ENCODE results near the gene ROR2. TPM values are rescaled to one million over a fixed set of nuclear protein-coding genes. Genes with fewer than 3 reads are reported as not detected.

ROR2 gene
- total and polyA plus RNA-seq, 2 of the 8 experiments (the other 6 are each of a cell fraction or from before 2014, with no cell fraction given) = 2.7 to 4.3 TPM

DNA sequence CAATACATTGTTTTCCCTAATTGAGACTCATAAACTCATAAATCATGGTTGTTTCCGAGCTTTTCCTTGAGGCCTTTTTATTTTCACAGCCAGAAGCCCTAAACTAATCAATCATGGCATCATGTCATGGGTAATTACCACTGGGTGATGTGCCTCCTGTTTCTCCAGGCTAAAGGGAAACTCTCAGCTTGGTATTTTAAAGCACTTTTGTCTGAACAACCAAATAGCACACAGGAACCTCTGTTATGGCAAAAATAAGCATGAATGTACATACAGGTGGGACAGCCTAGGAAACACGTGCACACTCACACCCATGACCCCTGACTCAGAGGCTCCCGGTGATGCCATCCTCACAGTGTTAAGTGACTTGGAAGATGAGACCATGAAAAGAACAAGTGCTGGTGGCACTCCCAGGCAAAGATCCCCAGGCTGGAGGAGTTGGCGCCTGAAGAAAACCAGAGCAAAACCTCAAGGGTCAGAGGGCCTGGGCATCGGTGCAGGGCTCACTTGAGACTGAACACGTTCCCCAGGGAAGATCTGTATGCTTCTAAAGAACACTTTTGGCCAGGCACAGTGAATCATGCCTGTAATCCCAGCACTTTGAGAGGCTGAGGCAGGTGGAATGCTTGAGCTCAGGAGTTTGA is 154.3 kb downstream of the ROR2 start:
- no peak overlapping the region for H3K18ac ChIP-seq (ENCODE audit: extremely low read depth, low read length)
- H4K5ac ChIP-seq (ENCODE audit: insufficient read length, low read depth, low read length) = no peak overlapping the region
- ChIA-PET POLR2A (ENCODE audit: partially characterized antibody) (no interaction called here), CTCF (ENCODE audit: partially characterized antibody) (interaction anchor here (0.8 to 3.6 kb wide), 3 partner anchors 13 to 37 kb away, joined by 3 to 13 read pairs (median 6); no protein-coding TSS in a partner anchor)
- no peak overlapping the region for H2AFZ ChIP-seq (ENCODE audit: low read length)
- H3K36me3 ChIP-seq (ENCODE audit: control insufficient read depth in 2 of 4, insufficient read depth in 4 of 4, low read length in 3 of 4) = no peaks in the 10 kb centered on the region
- no peak overlapping the region for H2BK12ac ChIP-seq (ENCODE audit: low read depth, low read length)
- H3K56ac ChIP-seq (replicated peaks; ENCODE audit: insufficient read length, low read depth, low read length) = no peak overlapping the region
- no peaks in the 10 kb centered on the region for H3K4me1 ChIP-seq (replicated peaks in 1 of 4; ENCODE audit: control insufficient read depth in 3 of 4, insufficient read depth in 4 of 4, low read length in 3 of 4)
- no peak for FAIRE-seq
- no peak overlapping the region for H2BK5ac ChIP-seq (ENCODE audit: low read depth, low read length)
- no peak overlapping the region for H3K14ac ChIP-seq (ENCODE audit: insufficient read length)
- H3K4ac ChIP-seq (replicated peaks; ENCODE audit: insufficient read length, low read depth, low read length) = no peak overlapping the region
- H3K79me2 ChIP-seq (ENCODE audit: control insufficient read depth in 1 of 2, insufficient read depth in 2 of 2, low read length in 2 of 2) = no peaks in the 10 kb centered on the region
- no peaks in the 10 kb centered on the region for H4K20me1 ChIP-seq (replicated peaks in 1 of 2; ENCODE audit: control insufficient read depth in 1 of 2, insufficient read depth in 2 of 2, low read length in 2 of 2)
- H4K8ac ChIP-seq (ENCODE audit: extremely low read depth, insufficient read depth, low read length) = peak overlapping the region; percentile 84; the same call in 1 of the 2 replicates
- no peak overlapping the region for H3K23ac ChIP-seq (ENCODE audit: insufficient read length)
- no peaks in the 10 kb centered on the region for H3K23me2 ChIP-seq (ENCODE audit: low read depth, low read length)
- H3K79me1 ChIP-seq (ENCODE audit: low read depth, low read length) = no peaks in the 10 kb centered on the region; the same call in 1 of the 2 replicates
- H3K4me2 ChIP-seq (ENCODE audit: insufficient read depth in 1 of 2, low read depth in 2 of 2, low read length in 2 of 2) = no peak overlapping the region
- H4K91ac ChIP-seq (replicated peaks; ENCODE audit: insufficient read length, low read length) = no peak overlapping the region
- H3K4me3 ChIP-seq (ENCODE audit: extremely low read depth in 1 of 4, insufficient read depth in 2 of 4, low read depth in 3 of 4, low read length in 4 of 4) = no peak overlapping the region
- no peaks in the 10 kb centered on the region for H3K9me3 ChIP-seq (ENCODE audit: insufficient read depth in 2 of 2, low read depth in 1 of 2, low read length in 1 of 2)
- no peak overlapping the region for H2BK20ac ChIP-seq (ENCODE audit: low read length)
- no peaks in the 10 kb centered on the region for H3K27me3 ChIP-seq (replicated peaks in 1 of 4; ENCODE audit: control insufficient read depth in 3 of 4, extremely low read depth in 1 of 4, insufficient read depth in 3 of 4, low read length in 3 of 4)
- H2BK15ac ChIP-seq (ENCODE audit: low read length) = no peak overlapping the region
- no peak for DNase-seq (ENCODE audit: low read depth in 1 of 2, low spot score in 2 of 2)
- H2AK5ac ChIP-seq (ENCODE audit: low read depth, low read length) = no peak overlapping the region
- 91% methylated on average over 6 of the region's 6 CpGs; no CpG with 5 or more reads in 1 of the 2 experiments for WGBS, 2 experiments (ENCODE audit: extremely low coverage in 1 of 2, insufficient coverage in 1 of 2, insufficient read length in 1 of 2, insufficient replicate concordance in 2 of 2, low coverage in 1 of 2, low lambda C conversion rate in 2 of 2, missing lambda C conversion rate in 1 of 2)
- H2BK120ac ChIP-seq (replicated peaks; ENCODE audit: low read depth, low read length) = no peak overlapping the region
- H3K9ac ChIP-seq (replicated peaks in 1 of 4; ENCODE audit: extremely low read depth in 1 of 4, low read depth in 3 of 4, low read length in 3 of 4) = no peak overlapping the region
- no peak overlapping the region for H3K27ac ChIP-seq (ENCODE audit: low read depth, low read length)
- no peak for TF ChIP-seq SRF (IDR thresholded peaks at IDR 0.05; ENCODE audit: low read depth, low read length)
- no peak for TF ChIP-seq ZNF274 (IDR thresholded peaks at IDR 0.05; ENCODE audit: borderline replicate concordance, extremely low read depth, low read length)
- TF ChIP-seq EGR1 (IDR thresholded peaks at IDR 0.05; ENCODE audit: borderline replicate concordance, low read depth, low read length) = no peak
- TF ChIP-seq SIX5 (IDR thresholded peaks at IDR 0.05; ENCODE audit: low read depth, low read length) = no peak
- no peak for TF ChIP-seq KDM5A (IDR thresholded peaks at IDR 0.05; ENCODE audit: low read length)

All from H1 (cell line).